ENCODE data around the gene TM4SF1.

The TM4SF1 gene

GRCh38 chr3:149332771-149333170, 44.7 kb downstream of the TM4SF1 start:
- no peak overlapping the region for H3K18ac ChIP-seq (ENCODE audit: low read length)
- no peak overlapping the region for H3K14ac ChIP-seq (ENCODE audit: low read length)
- DNase-seq: no peak
- H3K4me1 ChIP-seq (ENCODE audit: control insufficient read depth in 1 of 2, insufficient read depth in 2 of 2, low read length in 2 of 2): peaks cover 2% of the 10 kb centered on the region in 2 experiments
- H4K91ac ChIP-seq (ENCODE audit: low read depth, low read length): no peak overlapping the region
- no peak overlapping the region for H3K4ac ChIP-seq (ENCODE audit: low read depth, low read length)
- no peak overlapping the region for H3K9ac ChIP-seq (ENCODE audit: low read length)
- H3K27me3 ChIP-seq (ENCODE audit: insufficient read depth, low read length): no peaks in the 10 kb centered on the region
- H4K12ac ChIP-seq (ENCODE audit: low read depth, low read length): no peak overlapping the region
- H2AFZ ChIP-seq (ENCODE audit: insufficient read depth, low read length, poor library complexity): no peak overlapping the region
- no peak overlapping the region for H2BK120ac ChIP-seq (ENCODE audit: insufficient read depth, low read length, poor library complexity)
- H3K9me3 ChIP-seq (ENCODE audit: insufficient read depth, low read depth, low read length): no peaks in the 10 kb centered on the region
- no peak overlapping the region for H3K4me2 ChIP-seq (ENCODE audit: low read length)
- no peaks in the 10 kb centered on the region for H3K79me2 ChIP-seq (ENCODE audit: control insufficient read depth, insufficient read depth, low read length, poor library complexity)
- no peak overlapping the region for H2BK5ac ChIP-seq (ENCODE audit: low read depth, low read length, poor library complexity)
- no peak overlapping the region for H3K27ac ChIP-seq (ENCODE audit: low read depth, low read length)
- H3K23ac ChIP-seq (ENCODE audit: low read length): no peak overlapping the region
- H2AK5ac ChIP-seq (ENCODE audit: low read length): no peak overlapping the region
- no peak overlapping the region for H2BK12ac ChIP-seq (ENCODE audit: low read length)
- no peaks in the 10 kb centered on the region for H3K79me1 ChIP-seq (ENCODE audit: low read length)
- H3K36me3 ChIP-seq (ENCODE audit: control insufficient read depth in 1 of 2, insufficient read depth in 2 of 2, low read length in 2 of 2): no peaks in the 10 kb centered on the region
- no peak overlapping the region for H3K4me3 ChIP-seq (ENCODE audit: low read depth, low read length)
- no peak overlapping the region for H4K8ac ChIP-seq (ENCODE audit: low read depth, low read length)

- no peak overlapping the region for H3K4me2 ChIP-seq (ENCODE audit: low read length)
- no peak for DNase-seq
- no peak overlapping the region for H4K91ac ChIP-seq (ENCODE audit: low read depth, low read length)
- no peak overlapping the region for H2AK5ac ChIP-seq (ENCODE audit: low read length)
- peaks cover 2% of the 10 kb centered on the region in 2 experiments for H3K4me1 ChIP-seq (ENCODE audit: control insufficient read depth in 1 of 2, insufficient read depth in 2 of 2, low read length in 2 of 2)
- H3K27ac ChIP-seq (ENCODE audit: low read depth, low read length): no peak overlapping the region
- H2BK12ac ChIP-seq (ENCODE audit: low read length): no peak overlapping the region
- H3K27me3 ChIP-seq (ENCODE audit: insufficient read depth, low read length): no peaks in the 10 kb centered on the region
- H3K9me3 ChIP-seq (ENCODE audit: insufficient read depth, low read depth, low read length): no peaks in the 10 kb centered on the region
- H3K4me3 ChIP-seq (ENCODE audit: low read depth, low read length): no peak overlapping the region
- H2BK120ac ChIP-seq (ENCODE audit: insufficient read depth, low read length, poor library complexity): no peak overlapping the region
- H4K8ac ChIP-seq (ENCODE audit: low read depth, low read length): no peak overlapping the region
- no peak overlapping the region for H2AFZ ChIP-seq (ENCODE audit: insufficient read depth, low read length, poor library complexity)
- no CpG with 5 or more reads among the region's 1 CpG for WGBS (ENCODE audit: extremely low coverage, insufficient coverage, insufficient read length)
- H3K23ac ChIP-seq (ENCODE audit: low read length): no peak overlapping the region
- H3K79me1 ChIP-seq (ENCODE audit: low read length): no peaks in the 10 kb centered on the region
- H3K4ac ChIP-seq (ENCODE audit: low read depth, low read length): no peak overlapping the region
- no peak overlapping the region for H3K9ac ChIP-seq (ENCODE audit: low read length)
- no peak overlapping the region for H2BK5ac ChIP-seq (ENCODE audit: low read depth, low read length, poor library complexity)
- H3K79me2 ChIP-seq (ENCODE audit: control insufficient read depth, insufficient read depth, low read length, poor library complexity): no peaks in the 10 kb centered on the region
- no peak overlapping the region for H4K12ac ChIP-seq (ENCODE audit: low read depth, low read length)
- no peak overlapping the region for H3K14ac ChIP-seq (ENCODE audit: low read length)
- no peak overlapping the region for H3K18ac ChIP-seq (ENCODE audit: low read length)
- H3K36me3 ChIP-seq (ENCODE audit: control insufficient read depth in 1 of 2, insufficient read depth in 2 of 2, low read length in 2 of 2): no peaks in the 10 kb centered on the region
Observed at GRCh38 chr3:149332227-149332765, 45.2 kb downstream of the TM4SF1 start.

- no CpG with 5 or more reads among the region's 2 CpGs for WGBS (ENCODE audit: extremely low coverage, insufficient coverage, insufficient read length)
- Histone ChIP-seq H2BK5ac (ENCODE audit: low read depth, low read length, poor library complexity) (no peak overlapping the region), H3K36me3 (ENCODE audit: control insufficient read depth in 1 of 2, insufficient read depth in 2 of 2, low read length in 2 of 2) (no peaks in the 10 kb centered on the region)
Observed at GRCh38 chr3:149331396-149331795, 46.1 kb downstream of the TM4SF1 start.

GRCh38 chr3:149330609-149331331, 46.7 kb downstream of the TM4SF1 start:
- no peak overlapping the region for H4K91ac ChIP-seq (ENCODE audit: low read depth, low read length)
- no peaks in the 10 kb centered on the region for H3K79me1 ChIP-seq (ENCODE audit: low read length)
- no peak overlapping the region for H4K12ac ChIP-seq (ENCODE audit: low read depth, low read length)
- peaks cover 2% of the 10 kb centered on the region in 2 experiments for H3K4me1 ChIP-seq (ENCODE audit: control insufficient read depth in 1 of 2, insufficient read depth in 2 of 2, low read length in 2 of 2)
- no CpG with 5 or more reads among the region's 2 CpGs for WGBS (ENCODE audit: extremely low coverage, insufficient coverage, insufficient read length)
- no peak overlapping the region for H2BK120ac ChIP-seq (ENCODE audit: insufficient read depth, low read length, poor library complexity)
- no peak overlapping the region for H3K18ac ChIP-seq (ENCODE audit: low read length)
- H4K8ac ChIP-seq (ENCODE audit: low read depth, low read length): no peak overlapping the region
- H3K23ac ChIP-seq (ENCODE audit: low read length): no peak overlapping the region
- H2AK5ac ChIP-seq (ENCODE audit: low read length): no peak overlapping the region
- DNase-seq: no peak
- H2BK12ac ChIP-seq (ENCODE audit: low read length): no peak overlapping the region
- H3K27ac ChIP-seq (ENCODE audit: low read depth, low read length): no peak overlapping the region
- no peaks in the 10 kb centered on the region for H3K9me3 ChIP-seq (ENCODE audit: insufficient read depth, low read depth, low read length)
- no peaks in the 10 kb centered on the region for H3K27me3 ChIP-seq (ENCODE audit: insufficient read depth, low read length)
- H3K4me3 ChIP-seq (ENCODE audit: low read depth, low read length): no peak overlapping the region
- H3K14ac ChIP-seq (ENCODE audit: low read length): no peak overlapping the region
- H3K9ac ChIP-seq (ENCODE audit: low read length): no peak overlapping the region
- H2BK5ac ChIP-seq (ENCODE audit: low read depth, low read length, poor library complexity): no peak overlapping the region
- H3K4ac ChIP-seq (ENCODE audit: low read depth, low read length): no peak overlapping the region
- H3K4me2 ChIP-seq (ENCODE audit: low read length): no peak overlapping the region
- H3K36me3 ChIP-seq (ENCODE audit: control insufficient read depth in 1 of 2, insufficient read depth in 2 of 2, low read length in 2 of 2): no peaks in the 10 kb centered on the region
- no peak overlapping the region for H2AFZ ChIP-seq (ENCODE audit: insufficient read depth, low read length, poor library complexity)
- H3K79me2 ChIP-seq (ENCODE audit: control insufficient read depth, insufficient read depth, low read length, poor library complexity): no peaks in the 10 kb centered on the region

More at GRCh38 chr3:149331396-149331795, 46.1 kb downstream of the TM4SF1 start:
- no peaks in the 10 kb centered on the region for H3K79me1 ChIP-seq (ENCODE audit: low read length)
- H3K27me3 ChIP-seq (ENCODE audit: insufficient read depth, low read length): no peaks in the 10 kb centered on the region
- H2BK12ac ChIP-seq (ENCODE audit: low read length): no peak overlapping the region
- no peak overlapping the region for H3K4ac ChIP-seq (ENCODE audit: low read depth, low read length)
- H4K12ac ChIP-seq (ENCODE audit: low read depth, low read length): no peak overlapping the region
- no peak overlapping the region for H3K4me2 ChIP-seq (ENCODE audit: low read length)
- H3K27ac ChIP-seq (ENCODE audit: low read depth, low read length): no peak overlapping the region
- DNase-seq: no peak
- H4K8ac ChIP-seq (ENCODE audit: low read depth, low read length): no peak overlapping the region
- H3K23ac ChIP-seq (ENCODE audit: low read length): no peak overlapping the region
- H3K9me3 ChIP-seq (ENCODE audit: insufficient read depth, low read depth, low read length): no peaks in the 10 kb centered on the region
- no peak overlapping the region for H2AFZ ChIP-seq (ENCODE audit: insufficient read depth, low read length, poor library complexity)
- H3K79me2 ChIP-seq (ENCODE audit: control insufficient read depth, insufficient read depth, low read length, poor library complexity): no peaks in the 10 kb centered on the region
- H2AK5ac ChIP-seq (ENCODE audit: low read length): no peak overlapping the region
- no peak overlapping the region for H3K14ac ChIP-seq (ENCODE audit: low read length)
- H3K18ac ChIP-seq (ENCODE audit: low read length): no peak overlapping the region
- H3K4me3 ChIP-seq (ENCODE audit: low read depth, low read length): no peak overlapping the region
- H2BK120ac ChIP-seq (ENCODE audit: insufficient read depth, low read length, poor library complexity): no peak overlapping the region
- peaks cover 2% of the 10 kb centered on the region in 2 experiments for H3K4me1 ChIP-seq (ENCODE audit: control insufficient read depth in 1 of 2, insufficient read depth in 2 of 2, low read length in 2 of 2)
- H4K91ac ChIP-seq (ENCODE audit: low read depth, low read length): no peak overlapping the region
- no peak overlapping the region for H3K9ac ChIP-seq (ENCODE audit: low read length)
